DMS 273 treated with DMSO at 0.1 percent for 48 hours (cell line): Measurements from ENCODE around the gene SCYL1.
A peak's percentile ranks its signal among the peaks of the same experiment; 100 is the strongest.

Experiments used
- DNase-seq: peaks from one replicate; lab custom pipeline; 2025; lab: John Stamatoyannopoulos, UW

Gene SCYL1

DNA sequence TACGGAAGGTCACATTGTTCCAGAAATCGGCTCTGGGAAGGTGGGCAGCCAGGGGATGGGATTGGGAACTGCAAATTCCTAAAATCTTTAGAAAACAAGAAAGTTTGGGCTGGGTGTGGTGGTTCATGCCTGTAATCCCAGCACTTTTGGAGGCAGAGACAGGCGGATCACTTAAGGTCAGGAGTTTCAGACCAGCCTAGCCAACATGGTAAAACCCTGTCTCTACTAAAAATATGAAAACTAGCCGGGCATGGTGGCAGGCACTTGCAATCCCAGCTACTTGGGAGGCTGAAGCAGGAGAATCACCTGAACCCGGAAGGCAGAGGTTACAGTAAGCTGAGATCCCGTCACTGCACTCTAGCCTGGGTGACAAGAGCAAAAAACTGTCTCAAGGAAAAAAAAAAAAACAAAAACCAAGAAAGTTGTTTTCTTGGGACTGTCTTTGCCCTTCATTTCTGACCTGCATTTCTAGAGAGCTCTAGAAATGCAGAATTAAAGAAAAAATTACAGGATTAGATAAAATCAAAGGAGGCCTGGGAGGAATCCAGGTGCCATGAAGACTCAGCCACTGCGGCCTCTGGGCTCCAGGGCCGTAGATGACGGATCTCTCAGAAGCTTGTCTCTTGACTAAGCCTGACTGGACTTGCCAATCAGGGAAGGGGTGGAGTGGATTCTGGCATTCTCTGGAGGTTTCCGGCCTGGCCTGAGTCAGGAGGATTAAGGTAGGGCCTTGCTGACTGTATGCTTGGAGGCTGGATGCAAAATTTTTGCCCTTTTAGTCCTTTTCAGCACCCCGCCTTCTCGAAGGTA is 31.3 kb upstream of the SCYL1 start:
- DNase-seq = no peak

DNA sequence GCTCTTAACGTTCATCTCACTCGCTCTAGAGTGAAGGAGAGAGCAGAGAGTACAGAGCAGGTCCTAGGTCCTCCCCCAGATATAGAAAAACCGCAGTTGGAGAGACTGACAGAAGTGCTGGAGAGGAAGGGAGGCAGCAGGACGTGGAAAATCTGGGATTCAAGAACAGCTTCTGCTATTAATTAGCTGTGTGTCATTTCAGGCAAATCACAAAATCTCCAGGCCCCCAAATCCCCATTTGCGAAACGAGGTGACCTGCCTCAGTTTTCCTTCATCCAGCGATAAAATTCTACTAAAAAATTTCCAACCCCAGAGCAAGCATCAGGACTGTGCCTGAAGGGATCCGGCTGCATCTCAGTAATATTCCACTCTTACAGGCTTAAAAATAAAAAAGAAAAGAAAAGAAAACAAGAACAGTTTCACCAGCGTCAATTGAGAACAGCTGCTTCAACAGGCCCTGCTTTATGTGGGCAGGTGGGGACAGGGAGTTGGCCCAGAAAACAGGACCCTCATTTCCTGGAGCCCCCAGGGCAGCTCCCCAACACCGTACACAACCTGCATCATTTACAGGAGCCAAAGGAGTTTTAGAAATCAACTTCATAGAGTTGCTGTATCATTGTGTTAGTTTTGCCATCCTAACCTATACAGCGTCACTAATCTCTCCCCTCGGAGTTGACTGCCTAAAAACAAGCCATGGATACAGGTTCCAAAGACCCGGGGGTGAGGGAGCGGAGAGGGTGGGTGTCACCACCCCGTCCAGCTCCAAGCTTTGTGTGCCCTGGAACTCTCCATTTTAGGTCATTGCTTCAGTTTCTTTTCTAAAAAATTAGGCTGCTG is 28.4 kb upstream of the SCYL1 start:
- no peak for DNase-seq

DNA sequence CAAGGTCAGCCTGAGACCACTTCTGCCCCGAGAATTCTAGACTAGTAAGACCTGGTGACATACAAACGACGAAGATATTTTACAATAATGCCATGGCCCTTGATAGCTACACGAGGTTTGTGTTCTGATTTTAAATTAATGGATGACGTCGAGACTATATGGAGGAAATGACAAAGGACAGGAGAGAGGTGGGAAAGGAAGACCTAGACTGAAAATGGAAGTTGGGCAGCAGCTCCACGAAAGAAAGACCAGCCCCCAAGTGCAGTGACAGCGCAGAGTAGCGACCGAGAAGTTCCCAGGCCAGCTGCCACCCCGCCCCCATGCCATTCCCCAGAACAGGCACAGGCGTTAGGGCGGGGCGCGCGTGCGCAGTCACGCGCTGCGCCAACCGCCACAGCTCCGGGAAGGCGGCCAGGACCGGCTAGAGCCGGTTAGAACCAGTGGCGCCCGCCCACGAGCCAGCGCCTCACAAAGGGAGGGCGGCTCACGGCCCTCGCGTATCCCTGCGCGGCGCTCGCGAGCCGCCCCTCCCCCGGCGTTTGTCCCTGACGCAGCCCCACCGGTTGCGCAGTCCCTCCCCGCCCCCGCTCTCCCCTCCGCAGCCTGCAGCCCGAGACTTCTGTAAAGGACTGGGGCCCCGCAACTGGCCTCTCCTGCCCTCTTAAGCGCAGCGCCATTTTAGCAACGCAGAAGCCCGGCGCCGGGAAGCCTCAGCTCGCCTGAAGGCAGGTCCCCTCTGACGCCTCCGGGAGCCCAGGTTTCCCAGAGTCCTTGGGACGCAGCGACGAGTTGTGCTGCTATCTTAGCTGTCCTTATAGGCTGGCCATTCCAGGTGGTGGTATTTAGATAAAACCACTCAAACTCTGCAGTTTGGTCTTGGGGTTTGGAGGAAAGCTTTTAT is 27.5 kb upstream of the SCYL1 start:
- peak; percentile 94 for DNase-seq

DNA sequence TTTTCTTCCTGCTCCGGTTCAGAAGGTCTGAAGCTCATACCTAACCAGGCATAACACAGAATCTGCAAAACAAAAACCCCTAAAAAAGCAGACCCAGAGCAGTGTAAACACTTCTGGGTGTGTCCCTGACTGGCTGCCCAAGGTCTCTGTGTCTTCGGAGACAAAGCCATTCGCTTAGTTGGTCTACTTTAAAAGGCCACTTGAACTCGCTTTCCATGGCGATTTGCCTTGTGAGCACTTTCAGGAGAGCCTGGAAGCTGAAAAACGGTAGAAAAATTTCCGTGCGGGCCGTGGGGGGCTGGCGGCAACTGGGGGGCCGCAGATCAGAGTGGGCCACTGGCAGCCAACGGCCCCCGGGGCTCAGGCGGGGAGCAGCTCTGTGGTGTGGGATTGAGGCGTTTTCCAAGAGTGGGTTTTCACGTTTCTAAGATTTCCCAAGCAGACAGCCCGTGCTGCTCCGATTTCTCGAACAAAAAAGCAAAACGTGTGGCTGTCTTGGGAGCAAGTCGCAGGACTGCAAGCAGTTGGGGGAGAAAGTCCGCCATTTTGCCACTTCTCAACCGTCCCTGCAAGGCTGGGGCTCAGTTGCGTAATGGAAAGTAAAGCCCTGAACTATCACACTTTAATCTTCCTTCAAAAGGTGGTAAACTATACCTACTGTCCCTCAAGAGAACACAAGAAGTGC is 26.7 kb upstream of the SCYL1 start:
- no peak for DNase-seq

DNA sequence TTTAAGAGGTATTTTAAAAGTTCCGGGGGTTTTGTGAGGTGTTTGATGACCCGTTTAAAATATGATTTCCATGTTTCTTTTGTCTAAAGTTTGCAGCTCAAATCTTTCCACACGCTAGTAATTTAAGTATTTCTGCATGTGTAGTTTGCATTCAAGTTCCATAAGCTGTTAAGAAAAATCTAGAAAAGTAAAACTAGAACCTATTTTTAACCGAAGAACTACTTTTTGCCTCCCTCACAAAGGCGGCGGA is 26.2 kb upstream of the SCYL1 start:
- no peak for DNase-seq

DNA sequence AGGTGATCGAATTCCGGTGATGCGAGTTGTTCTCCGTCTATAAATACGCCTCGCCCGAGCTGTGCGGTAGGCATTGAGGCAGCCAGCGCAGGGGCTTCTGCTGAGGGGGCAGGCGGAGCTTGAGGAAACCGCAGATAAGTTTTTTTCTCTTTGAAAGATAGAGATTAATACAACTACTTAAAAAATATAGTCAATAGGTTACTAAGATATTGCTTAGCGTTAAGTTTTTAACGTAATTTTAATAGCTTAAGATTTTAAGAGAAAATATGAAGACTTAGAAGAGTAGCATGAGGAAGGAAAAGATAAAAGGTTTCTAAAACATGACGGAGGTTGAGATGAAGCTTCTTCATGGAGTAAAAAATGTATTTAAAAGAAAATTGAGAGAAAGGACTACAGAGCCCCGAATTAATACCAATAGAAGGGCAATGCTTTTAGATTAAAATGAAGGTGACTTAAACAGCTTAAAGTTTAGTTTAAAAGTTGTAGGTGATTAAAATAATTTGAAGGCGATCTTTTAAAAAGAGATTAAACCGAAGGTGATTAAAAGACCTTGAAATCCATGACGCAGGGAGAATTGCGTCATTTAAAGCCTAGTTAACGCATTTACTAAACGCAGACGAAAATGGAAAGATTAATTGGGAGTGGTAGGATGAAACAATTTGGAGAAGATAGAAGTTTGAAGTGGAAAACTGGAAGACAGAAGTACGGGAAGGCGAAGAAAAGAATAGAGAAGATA is 25.7 kb upstream of the SCYL1 start, which contains the start of gene MALAT1:
MALAT1 (plus strand) TSS at position 69 of the 736 bp plus-strand sequence.
- DNase-seq = peak; percentile 50

DNA sequence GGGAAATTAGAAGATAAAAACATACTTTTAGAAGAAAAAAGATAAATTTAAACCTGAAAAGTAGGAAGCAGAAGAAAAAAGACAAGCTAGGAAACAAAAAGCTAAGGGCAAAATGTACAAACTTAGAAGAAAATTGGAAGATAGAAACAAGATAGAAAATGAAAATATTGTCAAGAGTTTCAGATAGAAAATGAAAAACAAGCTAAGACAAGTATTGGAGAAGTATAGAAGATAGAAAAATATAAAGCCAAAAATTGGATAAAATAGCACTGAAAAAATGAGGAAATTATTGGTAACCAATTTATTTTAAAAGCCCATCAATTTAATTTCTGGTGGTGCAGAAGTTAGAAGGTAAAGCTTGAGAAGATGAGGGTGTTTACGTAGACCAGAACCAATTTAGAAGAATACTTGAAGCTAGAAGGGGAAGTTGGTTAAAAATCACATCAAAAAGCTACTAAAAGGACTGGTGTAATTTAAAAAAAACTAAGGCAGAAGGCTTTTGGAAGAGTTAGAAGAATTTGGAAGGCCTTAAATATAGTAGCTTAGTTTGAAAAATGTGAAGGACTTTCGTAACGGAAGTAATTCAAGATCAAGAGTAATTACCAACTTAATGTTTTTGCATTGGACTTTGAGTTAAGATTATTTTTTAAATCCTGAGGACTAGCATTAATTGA is 25.0 kb upstream of the SCYL1 start:
- no peak for DNase-seq

DNA sequence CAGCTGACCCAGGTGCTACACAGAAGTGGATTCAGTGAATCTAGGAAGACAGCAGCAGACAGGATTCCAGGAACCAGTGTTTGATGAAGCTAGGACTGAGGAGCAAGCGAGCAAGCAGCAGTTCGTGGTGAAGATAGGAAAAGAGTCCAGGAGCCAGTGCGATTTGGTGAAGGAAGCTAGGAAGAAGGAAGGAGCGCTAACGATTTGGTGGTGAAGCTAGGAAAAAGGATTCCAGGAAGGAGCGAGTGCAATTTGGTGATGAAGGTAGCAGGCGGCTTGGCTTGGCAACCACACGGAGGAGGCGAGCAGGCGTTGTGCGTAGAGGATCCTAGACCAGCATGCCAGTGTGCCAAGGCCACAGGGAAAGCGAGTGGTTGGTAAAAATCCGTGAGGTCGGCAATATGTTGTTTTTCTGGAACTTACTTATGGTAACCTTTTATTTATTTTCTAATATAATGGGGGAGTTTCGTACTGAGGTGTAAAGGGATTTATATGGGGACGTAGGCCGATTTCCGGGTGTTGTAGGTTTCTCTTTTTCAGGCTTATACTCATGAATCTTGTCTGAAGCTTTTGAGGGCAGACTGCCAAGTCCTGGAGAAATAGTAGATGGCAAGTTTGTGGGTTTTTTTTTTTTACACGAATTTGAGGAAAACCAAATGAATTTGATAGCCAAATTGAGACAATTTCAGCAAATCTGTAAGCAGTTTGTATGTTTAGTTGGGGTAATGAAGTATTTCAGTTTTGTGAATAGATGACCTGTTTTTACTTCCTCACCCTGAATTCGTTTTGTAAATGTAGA is 24.3 kb upstream of the SCYL1 start:
- no peak for DNase-seq

DNA sequence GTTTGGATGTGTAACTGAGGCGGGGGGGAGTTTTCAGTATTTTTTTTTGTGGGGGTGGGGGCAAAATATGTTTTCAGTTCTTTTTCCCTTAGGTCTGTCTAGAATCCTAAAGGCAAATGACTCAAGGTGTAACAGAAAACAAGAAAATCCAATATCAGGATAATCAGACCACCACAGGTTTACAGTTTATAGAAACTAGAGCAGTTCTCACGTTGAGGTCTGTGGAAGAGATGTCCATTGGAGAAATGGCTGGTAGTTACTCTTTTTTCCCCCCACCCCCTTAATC is 23.8 kb upstream of the SCYL1 start:
- no peak for DNase-seq

DNA sequence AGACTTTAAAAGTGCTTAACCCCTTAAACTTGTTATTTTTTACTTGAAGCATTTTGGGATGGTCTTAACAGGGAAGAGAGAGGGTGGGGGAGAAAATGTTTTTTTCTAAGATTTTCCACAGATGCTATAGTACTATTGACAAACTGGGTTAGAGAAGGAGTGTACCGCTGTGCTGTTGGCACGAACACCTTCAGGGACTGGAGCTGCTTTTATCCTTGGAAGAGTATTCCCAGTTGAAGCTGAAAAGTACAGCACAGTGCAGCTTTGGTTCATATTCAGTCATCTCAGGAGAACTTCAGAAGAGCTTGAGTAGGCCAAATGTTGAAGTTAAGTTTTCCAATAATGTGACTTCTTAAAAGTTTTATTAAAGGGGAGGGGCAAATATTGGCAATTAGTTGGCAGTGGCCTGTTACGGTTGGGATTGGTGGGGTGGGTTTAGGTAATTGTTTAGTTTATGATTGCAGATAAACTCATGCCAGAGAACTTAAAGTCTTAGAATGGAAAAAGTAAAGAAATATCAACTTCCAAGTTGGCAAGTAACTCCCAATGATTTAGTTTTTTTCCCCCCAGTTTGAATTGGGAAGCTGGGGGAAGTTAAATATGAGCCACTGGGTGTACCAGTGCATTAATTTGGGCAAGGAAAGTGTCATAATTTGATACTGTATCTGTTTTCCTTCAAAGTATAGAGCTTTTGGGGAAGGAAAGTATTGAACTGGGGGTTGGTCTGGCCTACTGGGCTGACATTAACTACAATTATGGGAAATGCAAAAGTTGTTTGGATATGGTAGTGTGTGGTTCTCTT is 23.2 kb upstream of the SCYL1 start:
- no peak for DNase-seq

DNA sequence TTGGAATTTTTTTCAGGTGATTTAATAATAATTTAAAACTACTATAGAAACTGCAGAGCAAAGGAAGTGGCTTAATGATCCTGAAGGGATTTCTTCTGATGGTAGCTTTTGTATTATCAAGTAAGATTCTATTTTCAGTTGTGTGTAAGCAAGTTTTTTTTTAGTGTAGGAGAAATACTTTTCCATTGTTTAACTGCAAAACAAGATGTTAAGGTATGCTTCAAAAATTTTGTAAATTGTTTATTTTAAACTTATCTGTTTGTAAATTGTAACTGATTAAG is 22.7 kb upstream of the SCYL1 start:
- DNase-seq = no peak

DNA sequence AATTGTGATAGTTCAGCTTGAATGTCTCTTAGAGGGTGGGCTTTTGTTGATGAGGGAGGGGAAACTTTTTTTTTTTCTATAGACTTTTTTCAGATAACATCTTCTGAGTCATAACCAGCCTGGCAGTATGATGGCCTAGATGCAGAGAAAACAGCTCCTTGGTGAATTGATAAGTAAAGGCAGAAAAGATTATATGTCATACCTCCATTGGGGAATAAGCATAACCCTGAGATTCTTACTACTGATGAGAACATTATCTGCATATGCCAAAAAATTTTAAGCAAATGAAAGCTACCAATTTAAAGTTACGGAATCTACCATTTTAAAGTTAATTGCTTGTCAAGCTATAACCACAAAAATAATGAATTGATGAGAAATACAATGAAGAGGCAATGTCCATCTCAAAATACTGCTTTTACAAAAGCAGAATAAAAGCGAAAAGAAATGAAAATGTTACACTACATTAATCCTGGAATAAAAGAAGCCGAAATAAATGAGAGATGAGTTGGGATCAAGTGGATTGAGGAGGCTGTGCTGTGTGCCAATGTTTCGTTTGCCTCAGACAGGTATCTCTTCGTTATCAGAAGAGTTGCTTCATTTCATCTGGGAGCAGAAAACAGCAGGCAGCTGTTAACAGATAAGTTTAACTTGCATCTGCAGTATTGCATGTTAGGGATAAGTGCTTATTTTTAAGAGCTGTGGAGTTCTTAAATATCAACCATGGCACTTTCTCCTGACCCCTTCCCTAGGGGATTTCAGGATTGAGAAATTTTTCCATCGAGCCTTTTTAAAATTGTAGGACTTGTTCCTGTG is 22.1 kb upstream of the SCYL1 start:
- no peak for DNase-seq

DNA sequence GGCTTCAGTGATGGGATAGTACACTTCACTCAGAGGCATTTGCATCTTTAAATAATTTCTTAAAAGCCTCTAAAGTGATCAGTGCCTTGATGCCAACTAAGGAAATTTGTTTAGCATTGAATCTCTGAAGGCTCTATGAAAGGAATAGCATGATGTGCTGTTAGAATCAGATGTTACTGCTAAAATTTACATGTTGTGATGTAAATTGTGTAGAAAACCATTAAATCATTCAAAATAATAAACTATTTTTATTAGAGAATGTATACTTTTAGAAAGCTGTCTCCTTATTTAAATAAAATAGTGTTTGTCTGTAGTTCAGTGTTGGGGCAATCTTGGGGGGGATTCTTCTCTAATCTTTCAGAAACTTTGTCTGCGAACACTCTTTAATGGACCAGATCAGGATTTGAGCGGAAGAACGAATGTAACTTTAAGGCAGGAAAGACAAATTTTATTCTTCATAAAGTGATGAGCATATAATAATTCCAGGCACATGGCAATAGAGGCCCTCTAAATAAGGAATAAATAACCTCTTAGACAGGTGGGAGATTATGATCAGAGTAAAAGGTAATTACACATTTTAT is 21.4 kb upstream of the SCYL1 start:
- DNase-seq = no peak

DNA sequence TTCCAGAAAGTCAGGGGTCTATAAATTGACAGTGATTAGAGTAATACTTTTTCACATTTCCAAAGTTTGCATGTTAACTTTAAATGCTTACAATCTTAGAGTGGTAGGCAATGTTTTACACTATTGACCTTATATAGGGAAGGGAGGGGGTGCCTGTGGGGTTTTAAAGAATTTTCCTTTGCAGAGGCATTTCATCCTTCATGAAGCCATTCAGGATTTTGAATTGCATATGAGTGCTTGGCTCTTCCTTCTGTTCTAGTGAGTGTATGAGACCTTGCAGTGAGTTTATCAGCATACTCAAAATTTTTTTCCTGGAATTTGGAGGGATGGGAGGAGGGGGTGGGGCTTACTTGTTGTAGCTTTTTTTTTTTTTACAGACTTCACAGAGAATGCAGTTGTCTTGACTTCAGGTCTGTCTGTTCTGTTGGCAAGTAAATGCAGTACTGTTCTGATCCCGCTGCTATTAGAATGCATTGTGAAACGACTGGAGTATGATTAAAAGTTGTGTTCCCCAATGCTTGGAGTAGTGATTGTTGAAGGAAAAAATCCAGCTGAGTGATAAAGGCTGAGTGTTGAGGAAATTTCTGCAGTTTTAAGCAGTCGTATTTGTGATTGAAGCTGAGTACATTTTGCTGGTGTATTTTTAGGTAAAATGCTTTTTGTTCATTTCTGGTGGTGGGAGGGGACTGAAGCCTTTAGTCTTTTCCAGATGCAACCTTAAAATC is 20.8 kb upstream of the SCYL1 start:
- no peak for DNase-seq

DNA sequence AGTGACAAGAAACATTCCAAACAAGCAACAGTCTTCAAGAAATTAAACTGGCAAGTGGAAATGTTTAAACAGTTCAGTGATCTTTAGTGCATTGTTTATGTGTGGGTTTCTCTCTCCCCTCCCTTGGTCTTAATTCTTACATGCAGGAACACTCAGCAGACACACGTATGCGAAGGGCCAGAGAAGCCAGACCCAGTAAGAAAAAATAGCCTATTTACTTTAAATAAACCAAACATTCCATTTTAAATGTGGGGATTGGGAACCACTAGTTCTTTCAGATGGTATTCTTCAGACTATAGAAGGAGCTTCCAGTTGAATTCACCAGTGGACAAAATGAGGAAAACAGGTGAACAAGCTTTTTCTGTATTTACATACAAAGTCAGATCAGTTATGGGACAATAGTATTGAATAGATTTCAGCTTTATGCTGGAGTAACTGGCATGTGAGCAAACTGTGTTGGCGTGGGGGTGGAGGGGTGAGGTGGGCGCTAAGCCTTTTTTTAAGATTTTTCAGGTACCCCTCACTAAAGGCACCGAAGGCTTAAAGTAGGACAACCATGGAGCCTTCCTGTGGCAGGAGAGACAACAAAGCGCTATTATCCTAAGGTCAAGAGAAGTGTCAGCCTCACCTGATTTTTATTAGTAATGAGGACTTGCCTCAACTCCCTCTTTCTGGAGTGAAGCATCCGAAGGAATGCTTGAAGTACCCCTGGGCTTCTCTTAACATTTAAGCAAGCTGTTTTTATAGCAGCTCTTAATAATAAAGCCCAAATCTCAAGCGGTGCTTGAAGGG is 20.0 kb upstream of the SCYL1 start:
- DNase-seq = no peak

DNA sequence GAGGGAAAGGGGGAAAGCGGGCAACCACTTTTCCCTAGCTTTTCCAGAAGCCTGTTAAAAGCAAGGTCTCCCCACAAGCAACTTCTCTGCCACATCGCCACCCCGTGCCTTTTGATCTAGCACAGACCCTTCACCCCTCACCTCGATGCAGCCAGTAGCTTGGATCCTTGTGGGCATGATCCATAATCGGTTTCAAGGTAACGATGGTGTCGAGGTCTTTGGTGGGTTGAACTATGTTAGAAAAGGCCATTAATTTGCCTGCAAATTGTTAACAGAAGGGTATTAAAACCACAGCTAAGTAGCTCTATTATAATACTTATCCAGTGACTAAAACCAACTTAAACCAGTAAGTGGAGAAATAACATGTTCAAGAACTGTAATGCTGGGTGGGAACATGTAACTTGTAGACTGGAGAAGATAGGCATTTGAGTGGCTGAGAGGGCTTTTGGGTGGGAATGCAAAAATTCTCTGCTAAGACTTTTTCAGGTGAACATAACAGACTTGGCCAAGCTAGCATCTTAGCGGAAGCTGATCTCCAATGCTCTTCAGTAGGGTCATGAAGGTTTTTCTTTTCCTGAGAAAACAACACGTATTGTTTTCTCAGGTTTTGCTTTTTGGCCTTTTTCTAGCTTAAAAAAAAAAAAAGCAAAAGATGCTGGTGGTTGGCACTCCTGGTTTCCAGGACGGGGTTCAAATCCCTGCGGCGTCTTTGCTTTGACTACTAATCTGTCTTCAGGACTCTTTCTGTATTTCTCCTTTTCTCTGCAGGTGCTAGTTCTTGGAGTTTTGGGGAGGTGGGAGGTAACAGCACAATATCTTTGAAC is 19.2 kb upstream of the SCYL1 start:
- no peak for DNase-seq
